HepG2 (cell line): ENCODE results near the gene CDC42EP5.
A peak's percentile ranks its signal among the peaks of the same experiment; 100 is the strongest.

Experiments used
- CREB1 ChIP-seq, 2 experiments: fragments of 450-650 bp in 1 of 2; IDR thresholded peaks; 2 replicates each; pipeline ENCODE4 v1.6.1; 2016 to 2017; ENCODE audit warnings: control low read depth in 1 of 2, mild to moderate bottlenecking in 1 of 2, missing compliant biosample characterization in 1 of 2, missing genetic modification characterization in 1 of 2
- ESRRA ChIP-seq: sonication (generic); formaldehyde crosslinking; IDR thresholded peaks from 2 replicates; pipeline ENCODE4 v1.5.1; 2020; ENCODE audit warnings: mild to moderate bottlenecking, low read depth, missing genetic modification reagents
- GABPA ChIP-seq, 2 experiments: IDR thresholded peaks; 2 replicates each; pipeline ENCODE4 v1.6.1; 2011 to 2016; ENCODE audit warnings: low read depth in 2 of 2, low read length in 1 of 2, missing biosample characterization in 1 of 2, missing genetic modification characterization in 1 of 2
- GATA4 ChIP-seq: sonication (generic); IDR thresholded peaks from 2 replicates; pipeline ENCODE4 v1.6.1; 2016; ENCODE audit warnings: antibody characterized with exemption, low read depth, borderline replicate concordance
- HES4 ChIP-seq: sonication (generic); formaldehyde crosslinking; IDR thresholded peaks from 2 replicates; pipeline ENCODE4 v1.9.0; 2021; ENCODE audit warnings: mild to moderate bottlenecking, missing genetic modification reagents, borderline replicate concordance
- MBD4 ChIP-seq: IDR thresholded peaks from 2 replicates; pipeline ENCODE4 v1.6.1; 2012; ENCODE audit warnings: low read length, inconsistent platforms, borderline replicate concordance
- NCOA2 ChIP-seq: sonication (generic); formaldehyde crosslinking; IDR thresholded peaks from 2 replicates; pipeline ENCODE4 v1.8.0; 2022; ENCODE audit warnings: inconsistent platforms
- POLR2A ChIP-seq, 2 experiments: IDR thresholded peaks; 2 replicates each; pipeline ENCODE4 v1.6.1; 2011; ENCODE audit warnings: low read depth in 2 of 2, low read length in 2 of 2, mild to moderate bottlenecking in 1 of 2, moderate library complexity in 1 of 2; ENCODE audit not compliant: insufficient read depth in 1 of 2
- PTBP1 ChIP-seq: fragments of 200-400 bp; formaldehyde crosslinking; IDR thresholded peaks from 2 replicates; pipeline ENCODE4 v1.6.1; 2018; ENCODE audit warnings: low read length, low read depth; ENCODE audit not compliant: poor library complexity, severe bottlenecking
- RARG ChIP-seq: sonication (generic); formaldehyde crosslinking; IDR thresholded peaks from 2 replicates; pipeline ENCODE4 v1.4.0; 2020; ENCODE audit warnings: low read depth, mild to moderate bottlenecking, missing genetic modification reagents
- YY1 ChIP-seq: IDR thresholded peaks from 2 replicates; pipeline ENCODE4 v1.6.1; 2011; ENCODE audit warnings: low read length, low read depth, moderate library complexity, mild to moderate bottlenecking; ENCODE audit not compliant: insufficient read depth, insufficient replicate concordance
- ZBTB21 ChIP-seq: sonication (generic); formaldehyde crosslinking; IDR thresholded peaks from 2 replicates; pipeline ENCODE4 v1.4.0; 2020; ENCODE audit warnings: missing genetic modification reagents
- ZFP1 ChIP-seq: IDR thresholded peaks from 2 replicates; pipeline ENCODE4 v1.6.1; 2016
- TF ChIP-seq, protein P1 (sequence below): sonication (generic); formaldehyde crosslinking; IDR thresholded peaks from 2 replicates; pipeline ENCODE4 v1.5.0; 2020; ENCODE audit warnings: mild to moderate bottlenecking, missing genetic modification reagents, moderate library complexity

DNA sequence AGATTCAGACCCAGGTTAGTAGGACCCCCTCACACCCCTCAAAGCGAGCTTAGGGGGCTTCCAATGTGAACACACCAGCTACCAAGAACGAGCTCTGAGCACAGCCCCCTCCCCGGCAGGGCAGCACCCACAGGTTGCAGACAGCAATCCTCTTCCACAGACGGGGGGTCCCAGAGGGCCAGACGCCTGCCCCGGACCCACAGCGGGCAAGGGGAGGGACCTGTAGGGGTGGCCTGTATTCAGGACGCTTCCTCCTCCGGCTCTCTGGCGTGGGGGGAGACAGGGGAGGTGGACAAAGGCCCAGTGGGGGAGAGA is 53.1 kb downstream of the CDC42EP5 start:
- no peak for TF ChIP-seq GABPA (IDR thresholded peaks at IDR 0.05; ENCODE audit: low read depth, low read length)
- no peak for TF ChIP-seq GABPA (CRISPR knock-in tag; IDR thresholded peaks at IDR 0.05; ENCODE audit: low read depth)
- TF ChIP-seq YY1 = no peak
- TF ChIP-seq GATA4 = no peak
- TF ChIP-seq HES4 (CRISPR knock-in tag) = no peak
- no peak for TF ChIP-seq MBD4
- no peak for TF ChIP-seq RARG (CRISPR knock-in tag)
- 0 out of 4 replicates have a peak, but pooled peaks of 1 of the 2 experiments have one; percentile 6 for TF ChIP-seq POLR2A (IDR thresholded peaks at IDR 0.05; ENCODE audit: insufficient read depth in 1 of 2, low read depth in 2 of 2, low read length in 2 of 2)
- TF ChIP-seq, protein P1, sequence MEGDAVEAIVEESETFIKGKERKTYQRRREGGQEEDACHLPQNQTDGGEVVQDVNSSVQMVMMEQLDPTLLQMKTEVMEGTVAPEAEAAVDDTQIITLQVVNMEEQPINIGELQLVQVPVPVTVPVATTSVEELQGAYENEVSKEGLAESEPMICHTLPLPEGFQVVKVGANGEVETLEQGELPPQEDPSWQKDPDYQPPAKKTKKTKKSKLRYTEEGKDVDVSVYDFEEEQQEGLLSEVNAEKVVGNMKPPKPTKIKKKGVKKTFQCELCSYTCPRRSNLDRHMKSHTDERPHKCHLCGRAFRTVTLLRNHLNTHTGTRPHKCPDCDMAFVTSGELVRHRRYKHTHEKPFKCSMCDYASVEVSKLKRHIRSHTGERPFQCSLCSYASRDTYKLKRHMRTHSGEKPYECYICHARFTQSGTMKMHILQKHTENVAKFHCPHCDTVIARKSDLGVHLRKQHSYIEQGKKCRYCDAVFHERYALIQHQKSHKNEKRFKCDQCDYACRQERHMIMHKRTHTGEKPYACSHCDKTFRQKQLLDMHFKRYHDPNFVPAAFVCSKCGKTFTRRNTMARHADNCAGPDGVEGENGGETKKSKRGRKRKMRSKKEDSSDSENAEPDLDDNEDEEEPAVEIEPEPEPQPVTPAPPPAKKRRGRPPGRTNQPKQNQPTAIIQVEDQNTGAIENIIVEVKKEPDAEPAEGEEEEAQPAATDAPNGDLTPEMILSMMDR (CRISPR knock-in tag) = no peak
- TF ChIP-seq PTBP1 = no peak
- TF ChIP-seq ZFP1 (CRISPR knock-in tag) = no peak
- TF ChIP-seq ESRRA (CRISPR knock-in tag) = no peak
- no peak for TF ChIP-seq NCOA2 (CRISPR knock-in tag)
- no peak for TF ChIP-seq ZBTB21 (CRISPR knock-in tag)
- no peak for TF ChIP-seq CREB1 (IDR thresholded peaks at IDR 0.05)
- TF ChIP-seq CREB1 (CRISPR knock-in tag; IDR thresholded peaks at IDR 0.05) = no peak
